Ovary (tissue), 9 donors: Measurements from ENCODE around the gene BDP1. TPM values are rescaled to one million over a fixed set of nuclear protein-coding genes. Genes with fewer than 3 reads are reported as not detected.

Experiments used
- DNase-seq, 5 donors: peaks; one replicate each; pipeline ENCODE4 v3.0.0-alpha.2; 2019 to 2020
- H3K27ac ChIP-seq, 2 donors: fragments of 200-600 bp; one replicate each; pipeline versions ENCODE4 v1.5.1 to v1.8.0; 2019 to 2022
- H3K27me3 ChIP-seq: fragments of 200-600 bp; one replicate; pipeline ENCODE4 v1.8.0; 2022
- H3K36me3 ChIP-seq: fragments of 200-600 bp; sonication (generic); one replicate; pipeline ENCODE4 v1.5.1; 2019
- H3K4me1 ChIP-seq: one replicate; pipeline ENCODE4 v1.8.1; 2013; ENCODE audit warnings: mild to moderate bottlenecking, moderate library complexity; ENCODE audit not compliant: insufficient read depth
- H3K4me3 ChIP-seq: fragments of 200-600 bp; sonication (generic); one replicate; pipeline ENCODE4 v1.5.1; 2017
- H3K9me3 ChIP-seq, 2 donors: fragments of 200-600 bp in 1 of 2; sonication (generic) in 1 of 2; one replicate each; pipeline versions ENCODE4 v1.5.1 to v1.8.1; 2013 to 2019; ENCODE audit warnings: mild to moderate bottlenecking in 1 of 2, moderate library complexity in 1 of 2
- CTCF ChIP-seq, 3 donors: fragments of 450-650 bp in 2 of 3; fragments of 200-600 bp in 1 of 3; IDR thresholded peaks; one replicate each; pipeline versions ENCODE4 v1.5.1 to v1.8.0; 2016 to 2022; ENCODE audit warnings: antibody characterized with exemption in 3 of 3, mild to moderate bottlenecking in 1 of 3
- EP300 ChIP-seq: sonication (generic); formaldehyde crosslinking; IDR thresholded peaks from one replicate; pipeline ENCODE4 v1.6.1; 2017; ENCODE audit warnings: antibody characterized with exemption
- POLR2A ChIP-seq: fragments of 450-650 bp; IDR thresholded peaks from one replicate; pipeline ENCODE4 v1.6.1; 2017; ENCODE audit warnings: antibody characterized with exemption, mild to moderate bottlenecking, moderate library complexity
- WGBS, 3 donors: extraction: QIAGEN DNeasy Blood & Tissue Kit in 1 of 3; methylation state at CpG; one replicate each; pipeline versions ENCODE4 v1.1.5 to v1.1.7; 2013 to 2017; 5-methylcytosine and 5-hydroxymethylcytosine counted together
- intact Hi-C, 4 donors: fragments of 100-400 bp; cut with DNase I; formaldehyde crosslinking; loops; one replicate each; pipeline versions ENCODE4 v1.11.0 to v1.15.1; 2022 to 2023
- polyA plus RNA-seq, 2 donors: library from polyadenylated mRNA; stranded (reverse); fragments of 200-250 nt in 1 of 2; fragments of 350-450 nt in 1 of 2; fragmentation: Illumina TruSeq in 1 of 2; extraction: RNeasy Lipid Tissue Mini Kit (QIAGEN cat#74804) in 1 of 2; gene quantifications; one replicate each; pipeline ENCODE4 v1.2.3, GENCODE V29; 2013 to 2014
- total RNA-seq, 7 donors: library from RNA; depleted of rRNA in 2 of 7; stranded (reverse); fragments of >200 nt in 2 of 7; fragmentation: NEBNext Ultra II Directional in 3 of 7; extraction: Animal tissue kit (Norgen Biotek cat#: 25700) in 3 of 7; gene quantifications; one replicate each; pipeline versions ENCODE4 v1.1.0 to v1.2.4, GENCODE V29; 2016 to 2023
- donor health status: DM: no; HTN: no; CAD: no; lungs with moderate emphysema.
- donor health status: DM: no; HTN: no; CAD: no.
- donor health status: Bipolar disorder and iron deficiency.
- donor health status: DM: yes; HTN: yes; CAD: no.
- donor health status: DM: no; HTN: no; CAD: no.
- donor health status: DM: yes; HTN: yes; CAD: no.

BDP1 gene
- total and polyA plus RNA-seq, 9 donors = 8.6 to 41.6 (median 24.3) TPM

- Histone ChIP-seq H3K4me1 (peaks cover 1% of the 10 kb centered on the region), H3K27me3 (no peaks in the 10 kb centered on the region), H3K27ac (peak overlapping the region; percentile 33 to 85), H3K4me3 (peak overlapping the region; percentile 59), H3K9me3 (no peaks in the 10 kb centered on the region), H3K36me3 (no peaks in the 10 kb centered on the region)
- TF ChIP-seq EP300 = no peak
- no peak for TF ChIP-seq CTCF (IDR thresholded peaks at IDR 0.05)
- no peak for TF ChIP-seq POLR2A
- no peak for DNase-seq
- intact Hi-C loops = no loop called here
- WGBS, 3 donors = 3 to 5% (median 4%) methylated on average over 4 of the region's 4 CpGs
Observed at GRCh38 chr5:71456362-71456743, 902 bp downstream of the BDP1 start.

GRCh38 chr5:71457106-71457505, 1.7 kb downstream of the BDP1 start:
- intact Hi-C loops = no loop called here
- no peak for DNase-seq
- no peaks in the 10 kb centered on the region for H3K27me3 ChIP-seq
- H3K4me1 ChIP-seq = peaks cover 1% of the 10 kb centered on the region
- no peaks in the 10 kb centered on the region for H3K9me3 ChIP-seq
- H3K27ac ChIP-seq = no peak overlapping the region
- 83 to 88% (median 86%) methylated on average over 8 of the region's 8 CpGs for WGBS, 3 donors
- no peak for TF ChIP-seq EP300
- TF ChIP-seq CTCF (IDR thresholded peaks at IDR 0.05) = no peak
- no peak for TF ChIP-seq POLR2A
- peak overlapping the region; percentile 59 for H3K4me3 ChIP-seq
- no peaks in the 10 kb centered on the region for H3K36me3 ChIP-seq

GRCh38 chr5:71460693-71461092, 5.2 kb downstream of the BDP1 start:
- H3K27me3 ChIP-seq = no peaks in the 10 kb centered on the region
- DNase-seq = no peak
- no peak for TF ChIP-seq CTCF (IDR thresholded peaks at IDR 0.05)
- no peak for TF ChIP-seq EP300
- TF ChIP-seq POLR2A = no peak
- no peaks in the 10 kb centered on the region for H3K36me3 ChIP-seq
- intact Hi-C loops = no loop called here
- 97 to 98% (median 98%) methylated on average over 1 of the region's 1 CpG for WGBS, 3 donors
- no peak overlapping the region for H3K27ac ChIP-seq
- H3K4me3 ChIP-seq = no peak overlapping the region
- no peaks in the 10 kb centered on the region for H3K4me1 ChIP-seq
- H3K9me3 ChIP-seq = no peaks in the 10 kb centered on the region

- no peaks in the 10 kb centered on the region for H3K27me3 ChIP-seq
- H3K4me1 ChIP-seq = no peaks in the 10 kb centered on the region
- H3K9me3 ChIP-seq = no peaks in the 10 kb centered on the region
- TF ChIP-seq CTCF (IDR thresholded peaks at IDR 0.05) (no peak), POLR2A (no peak), EP300 (no peak)
- no peak overlapping the region for H3K4me3 ChIP-seq
- 83 to 85% (median 84%) methylated on average over 3 of the region's 3 CpGs for WGBS, 3 donors
- DNase-seq = no peak
- intact Hi-C loops = no loop called here
- H3K36me3 ChIP-seq = no peaks in the 10 kb centered on the region
- H3K27ac ChIP-seq = no peak overlapping the region
Observed at GRCh38 chr5:71461360-71461759, 5.9 kb downstream of the BDP1 start.

- Histone ChIP-seq H3K27me3 (no peaks in the 10 kb centered on the region), H3K4me1 (no peaks in the 10 kb centered on the region), H3K9me3 (no peaks in the 10 kb centered on the region), H3K27ac (no peak overlapping the region), H3K4me3 (no peak overlapping the region), H3K36me3 (no peaks in the 10 kb centered on the region)
- TF ChIP-seq EP300 (no peak), POLR2A (no peak), CTCF (IDR thresholded peaks at IDR 0.05) (no peak)
- no peak for DNase-seq
- intact Hi-C loops = no loop called here
- WGBS, 3 donors = 75 to 78% (median 77%) methylated on average over 9 of the region's 9 CpGs
Observed at GRCh38 chr5:71471193-71471592, 15.7 kb downstream of the BDP1 start.
